Keratinocyte (primary cell): ENCODE results near the gene DPP10. TPM values are rescaled to one million over a fixed set of nuclear protein-coding genes. Genes with fewer than 3 reads are reported as not detected.

Experiments
- DNase-seq: peaks from one replicate; pipeline ENCODE4 v3.0.0-alpha.2; 2011; ENCODE audit warnings: low read depth, missing footprints, low spot score
- FAIRE-seq: peaks from 2 replicates; lab custom pipeline; 2011; peaks lifted over from hg19 to GRCh38; lab: Jason Lieb, UNC
- H2AFZ ChIP-seq: 2 replicates; pipeline ENCODE4 v1.6.0; 2012; ENCODE audit warnings: low read length, control low read depth, inconsistent platforms; ENCODE audit not compliant: control insufficient read depth
- H3K27ac ChIP-seq: 2 replicates; pipeline ENCODE4 v1.5.1; 2011; ENCODE audit warnings: low read length; ENCODE audit not compliant: control insufficient read depth, insufficient read depth
- H3K27me3 ChIP-seq: 3 replicates; pipeline ENCODE4 v1.6.0; 2011; ENCODE audit warnings: low read length; ENCODE audit not compliant: control insufficient read depth, insufficient read depth; ENCODE audit errors: extremely low read depth
- H3K36me3 ChIP-seq, 2 experiments: 2 replicates in 1 of 2; 3 replicates in 1 of 2; pipeline ENCODE4 v1.5.1; 2011; ENCODE audit warnings: low read length in 2 of 2, mild to moderate bottlenecking in 1 of 2; ENCODE audit not compliant: control insufficient read depth in 2 of 2, insufficient read depth in 2 of 2; ENCODE audit errors: extremely low read depth in 1 of 2
- H3K4me1 ChIP-seq: 3 replicates; pipeline ENCODE4 v1.5.1; 2011; ENCODE audit warnings: low read length; ENCODE audit not compliant: control insufficient read depth, insufficient read depth; ENCODE audit errors: extremely low read depth
- H3K4me2 ChIP-seq: 3 replicates; pipeline ENCODE4 v1.6.0; 2011; ENCODE audit warnings: low read depth, low read length; ENCODE audit not compliant: control insufficient read depth, insufficient read depth; ENCODE audit errors: extremely low read depth
- H3K4me3 ChIP-seq, 3 experiments: fragments of 200-600 bp in 1 of 3; sonication (generic) in 1 of 3; 2 replicates in 2 of 3; 3 replicates in 1 of 3; pipeline ENCODE4 v1.5.1; 2011 to 2016; ENCODE audit warnings: low read length in 3 of 3, mild to moderate bottlenecking in 3 of 3, control low read depth in 2 of 3, inconsistent platforms in 1 of 3, low read depth in 1 of 3, mixed read lengths in 1 of 3, mixed run types in 1 of 3, moderate library complexity in 1 of 3; ENCODE audit not compliant: control insufficient read depth in 2 of 3, insufficient read depth in 2 of 3; ENCODE audit errors: extremely low read depth in 1 of 3
- H3K79me2 ChIP-seq: 2 replicates; pipeline ENCODE4 v1.6.0; 2012; ENCODE audit warnings: low read length; ENCODE audit not compliant: control insufficient read depth, insufficient read depth
- H3K9ac ChIP-seq: 3 replicates; pipeline ENCODE4 v1.6.0; 2011; ENCODE audit warnings: low read length; ENCODE audit not compliant: control insufficient read depth, insufficient read depth; ENCODE audit errors: extremely low read depth
- H3K9me1 ChIP-seq: 3 replicates; pipeline ENCODE4 v1.6.0; 2011; ENCODE audit warnings: low read length; ENCODE audit not compliant: control insufficient read depth, insufficient read depth; ENCODE audit errors: extremely low read depth
- H3K9me3 ChIP-seq: 2 replicates; pipeline ENCODE4 v1.5.1; 2012; ENCODE audit warnings: low read depth, low read length; ENCODE audit not compliant: control insufficient read depth
- H4K20me1 ChIP-seq: 3 replicates; pipeline ENCODE4 v1.6.0; 2011; ENCODE audit warnings: low read length; ENCODE audit not compliant: control insufficient read depth, insufficient read depth; ENCODE audit errors: extremely low read depth
- EZH2 ChIP-seq: IDR thresholded peaks from one replicate; pipeline ENCODE4 v1.6.1; 2012; ENCODE audit warnings: inconsistent platforms, mild to moderate bottlenecking, low read length, moderate library complexity
- dilution Hi-C: fragments of 300-500 bp; cut with MboI; formaldehyde crosslinking; loops from one replicate; pipeline ENCODE4 v1.7.0; 2020; ENCODE audit warnings: low sequenced_read_pairs; ENCODE audit not compliant: extremely low pct_ligation_motif_present
- polyA plus RNA-seq, 5 experiments: library from polyadenylated mRNA; depleted of rRNA in 3 of 5; stranded (reverse) in 3 of 5; stranded (forward) in 1 of 5; unstranded in 1 of 5; fragments of >200 nt; gene quantifications; 1 replicate in 1 of 5; 2 replicates in 3 of 5; 3 replicates in 1 of 5; pipeline versions ENCODE4 v1.2.1 to v1.2.3, GENCODE V29; 2011 to 2012; ENCODE audit warnings: missing spikeins in 2 of 5, low read depth in 1 of 5, low replicate concordance in 1 of 5
- TF ChIP-seq, protein P1 (sequence below), 3 experiments: IDR thresholded peaks in 1 of 3; conservative IDR thresholded peaks in 1 of 3; optimal IDR thresholded peaks in 1 of 3; 2 replicates in 2 of 3; 3 replicates in 1 of 3; pipeline versions ENCODE3 to v1.5.1; 2011; ENCODE audit warnings: low read length in 3 of 3, mild to moderate bottlenecking in 3 of 3, moderate library complexity in 2 of 3, control low read depth in 1 of 3, inconsistent platforms in 1 of 3; ENCODE audit not compliant: insufficient read depth in 2 of 3; ENCODE audit errors: extremely low read depth in 1 of 3

Gene DPP10
- polyA plus RNA-seq, 1 donor (not counting 4 experiments of a cell fraction or from before 2014, with no cell fraction given), result not detected

- TF ChIP-seq EZH2, result no peak
- TF ChIP-seq, protein P1, sequence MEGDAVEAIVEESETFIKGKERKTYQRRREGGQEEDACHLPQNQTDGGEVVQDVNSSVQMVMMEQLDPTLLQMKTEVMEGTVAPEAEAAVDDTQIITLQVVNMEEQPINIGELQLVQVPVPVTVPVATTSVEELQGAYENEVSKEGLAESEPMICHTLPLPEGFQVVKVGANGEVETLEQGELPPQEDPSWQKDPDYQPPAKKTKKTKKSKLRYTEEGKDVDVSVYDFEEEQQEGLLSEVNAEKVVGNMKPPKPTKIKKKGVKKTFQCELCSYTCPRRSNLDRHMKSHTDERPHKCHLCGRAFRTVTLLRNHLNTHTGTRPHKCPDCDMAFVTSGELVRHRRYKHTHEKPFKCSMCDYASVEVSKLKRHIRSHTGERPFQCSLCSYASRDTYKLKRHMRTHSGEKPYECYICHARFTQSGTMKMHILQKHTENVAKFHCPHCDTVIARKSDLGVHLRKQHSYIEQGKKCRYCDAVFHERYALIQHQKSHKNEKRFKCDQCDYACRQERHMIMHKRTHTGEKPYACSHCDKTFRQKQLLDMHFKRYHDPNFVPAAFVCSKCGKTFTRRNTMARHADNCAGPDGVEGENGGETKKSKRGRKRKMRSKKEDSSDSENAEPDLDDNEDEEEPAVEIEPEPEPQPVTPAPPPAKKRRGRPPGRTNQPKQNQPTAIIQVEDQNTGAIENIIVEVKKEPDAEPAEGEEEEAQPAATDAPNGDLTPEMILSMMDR (optimal IDR thresholded peaks at IDR 0.05 in 1 of 3, IDR thresholded peaks at IDR 0.05 in 1 of 3, conservative IDR thresholded peaks at IDR 0.05 in 1 of 3; ENCODE audit: extremely low read depth in 1 of 3, insufficient read depth in 2 of 3, low read length in 3 of 3), result no peak
Measured at GRCh38 chr2:114659880-114660279, 217.4 kb downstream of the DPP10 start.

GRCh38 chr2:114661971-114662939, 219.8 kb downstream of the DPP10 start:
- FAIRE-seq, result no peak
- Histone ChIP-seq H3K9ac (no peak overlapping the region), H4K20me1 (no peaks in the 10 kb centered on the region), H3K27ac (no peak overlapping the region), H3K79me2 (no peaks in the 10 kb centered on the region), H3K36me3 (no peaks in the 10 kb centered on the region), H2AFZ (peak overlapping the region; percentile 49), H3K4me1 (no peaks in the 10 kb centered on the region), H3K9me1 (no peaks in the 10 kb centered on the region), H3K4me3 (peak overlapping the region; percentile 17 to 46 (median 18)), H3K4me2 (peak overlapping the region; percentile 48), H3K9me3 (peaks cover 2% of the 10 kb centered on the region), H3K27me3 (no peaks in the 10 kb centered on the region)
- dilution Hi-C loops, result no loop called here
- TF ChIP-seq EZH2, result no peak
- TF ChIP-seq, protein P1 (optimal IDR thresholded peaks at IDR 0.05 in 1 of 3, IDR thresholded peaks at IDR 0.05 in 1 of 3, conservative IDR thresholded peaks at IDR 0.05 in 1 of 3; ENCODE audit: extremely low read depth in 1 of 3, insufficient read depth in 2 of 3, low read length in 3 of 3), result no peak
- no peak for DNase-seq

More at GRCh38 chr2:114659880-114660279, 217.4 kb downstream of the DPP10 start:
- Histone ChIP-seq H3K9ac (no peak overlapping the region), H2AFZ (no peak overlapping the region), H3K4me2 (no peak overlapping the region), H3K4me3 (no peak overlapping the region), H3K9me3 (peaks cover 2% of the 10 kb centered on the region), H3K36me3 (no peaks in the 10 kb centered on the region), H3K27ac (no peak overlapping the region), H4K20me1 (no peaks in the 10 kb centered on the region), H3K79me2 (no peaks in the 10 kb centered on the region), H3K4me1 (no peaks in the 10 kb centered on the region), H3K27me3 (no peaks in the 10 kb centered on the region), H3K9me1 (no peaks in the 10 kb centered on the region)
- no peak for FAIRE-seq
- DNase-seq, result no peak
- dilution Hi-C loops, result no loop called here
